D721Med (cell line): Measurements from ENCODE around the gene TOM1.
A peak's percentile ranks its signal among the peaks of the same experiment; 100 is the strongest.

Experiments
- DNase-seq: peaks from one replicate; pipeline ENCODE4 v3.0.0; 2011; ENCODE audit warnings: low spot score; ENCODE audit not compliant: insufficient read length
- FAIRE-seq: peaks from 2 replicates; lab custom pipeline; 2011; peaks lifted over from hg19 to GRCh38; lab: Jason Lieb, UNC
- CTCF ChIP-seq: IDR thresholded peaks from 2 replicates; pipeline ENCODE4 v1.5.1; 2012; ENCODE audit warnings: mild to moderate bottlenecking, control low read depth; ENCODE audit not compliant: insufficient read depth; ENCODE audit errors: missing control alignments

Gene TOM1

GRCh38 chr22:35299673-35300499 is at the start of gene TOM1:
Gene TOM1 (plus strand): TSS chr22:35299894. CDS start chr22:35299929, 35 bp downstream.
- DNase-seq (peak; percentile 60), FAIRE-seq (no peak)
- TF ChIP-seq CTCF = no peak

- FAIRE-seq (no peak), DNase-seq (no peak)
- TF ChIP-seq CTCF = no peak
These were observed 49.5 kb upstream of the TOM1 start for GRCh38 chr22:35250156-35250555.

GRCh38 chr22:35253946-35254345 is 45.7 kb upstream of the TOM1 start:
- TF ChIP-seq CTCF = no peak
- FAIRE-seq (no peak), DNase-seq (no peak)

GRCh38 chr22:35257002-35257320 is 42.7 kb upstream of the TOM1 start:
- DNase-seq (no peak), FAIRE-seq (no peak)
- no peak for TF ChIP-seq CTCF

- TF ChIP-seq CTCF = no peak
- FAIRE-seq (no peak), DNase-seq (peak; percentile 31)
These were observed 42.1 kb upstream of the TOM1 start, which contains the start of gene HMGXB4 for GRCh38 chr22:35257321-35258190. Gene HMGXB4 (plus strand): TSS chr22:35257493. CDS start chr22:35262391, 4,898 bp downstream.

GRCh38 chr22:35258191-35258988 is 41.3 kb upstream of the TOM1 start:
- FAIRE-seq (no peak), DNase-seq (no peak)
- TF ChIP-seq CTCF = no peak
